Chondrocyte (in vitro differentiated cells): ENCODE data around the gene NPY. TPM values are rescaled to one million over a fixed set of nuclear protein-coding genes. Genes with fewer than 3 reads are reported as not detected.

ENCODE experiments used
- DNase-seq: peaks from one replicate; pipeline ENCODE4 v3.0.0; 2021; ENCODE audit warnings: mixed read lengths, low spot score
- H3K27ac Mint-ChIP-seq: one replicate; pipeline ENCODE4 v1.8.0; 2021; ENCODE audit warnings: mild to moderate bottlenecking, moderate library complexity, mixed read lengths; ENCODE audit not compliant: unreplicated experiment
- H3K27me3 Mint-ChIP-seq: 2 replicates; pipeline ENCODE4 v1.8.0; 2021; ENCODE audit warnings: low read depth, mixed read lengths
- H3K36me3 Mint-ChIP-seq: 2 replicates; pipeline ENCODE4 v1.8.0; 2021; ENCODE audit warnings: low read depth, mixed read lengths
- H3K4me1 Mint-ChIP-seq: 2 replicates; pipeline ENCODE4 v1.8.0; 2021; ENCODE audit warnings: low read depth, mild to moderate bottlenecking, mixed read lengths
- H3K4me3 Mint-ChIP-seq: one replicate; pipeline ENCODE4 v1.8.0; 2021; ENCODE audit warnings: mild to moderate bottlenecking, moderate library complexity, mixed read lengths; ENCODE audit not compliant: unreplicated experiment
- H3K9me3 Mint-ChIP-seq: 2 replicates; pipeline ENCODE4 v1.8.0; 2021; ENCODE audit warnings: low read depth, mixed read lengths
- CTCF ChIP-seq: fragments of 200-600 bp; sonication (generic); IDR thresholded peaks from 2 replicates; pipeline ENCODE4 v1.5.0; 2021; ENCODE audit warnings: antibody characterized with exemption, mild to moderate bottlenecking, moderate library complexity
- total RNA-seq: library from RNA; stranded (reverse); gene quantifications from 3 replicates; pipeline ENCODE4 v1.2.1, GENCODE V29; 2021

The NPY gene
- total RNA-seq, 1 donor from 2014 or later: not detected

- Mint-ChIP-seq H3K4me3 (no peak overlapping the region), H3K4me1 (no peaks in the 10 kb centered on the region), H3K27me3 (peaks cover 26% of the 10 kb centered on the region), H3K36me3 (no peaks in the 10 kb centered on the region), H3K27ac (no peak overlapping the region), H3K9me3 (no peaks in the 10 kb centered on the region)
- no peak for DNase-seq
- TF ChIP-seq CTCF: no peak
Measured at GRCh38 chr7:24323961-24324480, 40.0 kb downstream of the NPY start.

GRCh38 chr7:24325708-24326107 lies 41.7 kb downstream of the NPY start:
- H3K27me3 Mint-ChIP-seq: peaks cover 19% of the 10 kb centered on the region
- TF ChIP-seq CTCF: no peak
- no peak overlapping the region for H3K27ac Mint-ChIP-seq
- no peak for DNase-seq
- H3K9me3 Mint-ChIP-seq: no peaks in the 10 kb centered on the region
- no peak overlapping the region for H3K4me3 Mint-ChIP-seq
- no peaks in the 10 kb centered on the region for H3K36me3 Mint-ChIP-seq
- no peaks in the 10 kb centered on the region for H3K4me1 Mint-ChIP-seq

GRCh38 chr7:24328050-24328449 lies 44.1 kb downstream of the NPY start:
- no peak for DNase-seq
- no peaks in the 10 kb centered on the region for H3K4me1 Mint-ChIP-seq
- H3K27me3 Mint-ChIP-seq: peaks cover 5% of the 10 kb centered on the region
- H3K36me3 Mint-ChIP-seq: no peaks in the 10 kb centered on the region
- no peak overlapping the region for H3K4me3 Mint-ChIP-seq
- H3K27ac Mint-ChIP-seq: no peak overlapping the region
- no peak for TF ChIP-seq CTCF
- peaks cover 5% of the 10 kb centered on the region for H3K9me3 Mint-ChIP-seq

- H3K4me1 Mint-ChIP-seq: no peaks in the 10 kb centered on the region
- no peaks in the 10 kb centered on the region for H3K36me3 Mint-ChIP-seq
- peaks cover 6% of the 10 kb centered on the region for H3K27me3 Mint-ChIP-seq
- no peak for TF ChIP-seq CTCF
- H3K27ac Mint-ChIP-seq: no peak overlapping the region
- DNase-seq: no peak
- H3K4me3 Mint-ChIP-seq: no peak overlapping the region
- peaks cover 5% of the 10 kb centered on the region for H3K9me3 Mint-ChIP-seq
Measured at GRCh38 chr7:24328894-24329293, 44.9 kb downstream of the NPY start.

GRCh38 chr7:24334012-24334411 lies 50.0 kb downstream of the NPY start:
- H3K9me3 Mint-ChIP-seq: peaks cover 5% of the 10 kb centered on the region
- H3K36me3 Mint-ChIP-seq: no peaks in the 10 kb centered on the region
- TF ChIP-seq CTCF: no peak
- H3K4me1 Mint-ChIP-seq: no peaks in the 10 kb centered on the region
- H3K4me3 Mint-ChIP-seq: no peak overlapping the region
- no peak overlapping the region for H3K27ac Mint-ChIP-seq
- H3K27me3 Mint-ChIP-seq: peaks cover 20% of the 10 kb centered on the region
- no peak for DNase-seq
